ENCODE data around the gene CRTC1. TPM values are rescaled to one million over a fixed set of nuclear protein-coding genes. Genes with fewer than 3 reads are reported as not detected.

CRTC1 gene
- total and polyA plus RNA-seq, 4 experiments from 2014 or later = 1.7 to 20.8 (median 19.6) TPM; not detected in 1

- H3K27me3 ChIP-seq (ENCODE audit: insufficient read depth, low read length) = no peaks in the 10 kb centered on the region
- H3K27ac ChIP-seq (ENCODE audit: low read depth, low read length) = no peak overlapping the region
- no peak for DNase-seq
- peaks cover 0 to 2% (median 0%) of the 10 kb centered on the region in 4 donors for H3K4me1 Mint-ChIP-seq
- ChIA-PET CTCF (ENCODE audit: partially characterized antibody) (interaction anchor here (0.9 to 1.0 kb wide), 2 partner anchors 12 to 143 kb away, joined by 3 read pairs; no protein-coding TSS in a partner anchor), POLR2A (ENCODE audit: partially characterized antibody) (interaction anchor here (0.5 kb wide), 1 partner anchor 15 kb away, joined by 3 read pairs; no protein-coding TSS in a partner anchor)
- intact Hi-C loops (cut with micrococcal nuclease) = no loop called here
- no peaks in the 10 kb centered on the region for H3K27me3 Mint-ChIP-seq
- no peak overlapping the region for H3K4me3 ChIP-seq (ENCODE audit: low read length in 2 of 2)
- peaks cover 0 to 6% of the 10 kb centered on the region in 2 donors for H3K36me3 Mint-ChIP-seq
- H3K4me3 Mint-ChIP-seq = no peak overlapping the region
- no peaks in the 10 kb centered on the region for H3K36me3 ChIP-seq (ENCODE audit: insufficient read depth, low read length)
- H3K4me1 ChIP-seq (ENCODE audit: insufficient read depth, low read length) = no peaks in the 10 kb centered on the region
- H3K9me3 ChIP-seq (ENCODE audit: control insufficient read depth in 1 of 2, low read length in 2 of 2) = no peaks in the 10 kb centered on the region
- peak overlapping the region in 1 of 7 donors; percentile 8 for H3K27ac Mint-ChIP-seq
- H3K9me3 Mint-ChIP-seq = no peaks in the 10 kb centered on the region
These were observed 54.0 kb downstream of the CRTC1 start for GRCh38 chr19:18737337-18737953.

GRCh38 chr19:18737954-18738351 is 54.5 kb downstream of the CRTC1 start:
- Histone ChIP-seq H3K36me3 (ENCODE audit: insufficient read depth, low read length) (no peaks in the 10 kb centered on the region), H3K9me3 (ENCODE audit: control insufficient read depth in 1 of 2, low read length in 2 of 2) (no peaks in the 10 kb centered on the region), H3K4me3 (ENCODE audit: low read length in 2 of 2) (no peak overlapping the region), H3K4me1 (ENCODE audit: insufficient read depth, low read length) (no peaks in the 10 kb centered on the region), H3K27me3 (ENCODE audit: insufficient read depth, low read length) (no peaks in the 10 kb centered on the region), H3K27ac (ENCODE audit: low read depth, low read length) (no peak overlapping the region)
- no peak for DNase-seq
- intact Hi-C loops (cut with micrococcal nuclease) = no loop called here
- Mint-ChIP-seq H3K27ac (peak overlapping the region in 1 of 7 donors; percentile 8), H3K9me3 (no peaks in the 10 kb centered on the region), H3K27me3 (no peaks in the 10 kb centered on the region), H3K4me1 (peaks cover 0 to 2% (median 0%) of the 10 kb centered on the region in 4 donors), H3K4me3 (no peak overlapping the region), H3K36me3 (peaks cover 0 to 6% of the 10 kb centered on the region in 2 donors)
- ChIA-PET CTCF (ENCODE audit: partially characterized antibody) (interaction anchor here (0.9 to 1.0 kb wide), 2 partner anchors 12 to 144 kb away, joined by 3 read pairs; no protein-coding TSS in a partner anchor), POLR2A (ENCODE audit: partially characterized antibody) (interaction anchor here (0.5 kb wide), 1 partner anchor 14 kb away, joined by 3 read pairs; no protein-coding TSS in a partner anchor)

GRCh38 chr19:18738961-18739690 is 55.6 kb downstream of the CRTC1 start:
- no peak for DNase-seq

GRCh38 chr19:18741124-18742121 is 57.9 kb downstream of the CRTC1 start:
- Mint-ChIP-seq H3K27ac (peak overlapping the region in 1 of 7 donors; percentile 24), H3K36me3 (peaks cover 0 to 2% of the 10 kb centered on the region in 2 donors), H3K4me3 (no peak overlapping the region), H3K27me3 (no peaks in the 10 kb centered on the region), H3K4me1 (peaks cover 0 to 2% (median 0%) of the 10 kb centered on the region in 4 donors), H3K9me3 (no peaks in the 10 kb centered on the region)
- Histone ChIP-seq H3K9me3 (ENCODE audit: control insufficient read depth in 1 of 2, low read length in 2 of 2) (no peaks in the 10 kb centered on the region), H3K4me3 (ENCODE audit: low read length in 2 of 2) (no peak overlapping the region), H3K27me3 (ENCODE audit: insufficient read depth, low read length) (no peaks in the 10 kb centered on the region), H3K27ac (ENCODE audit: low read depth, low read length) (no peak overlapping the region), H3K4me1 (ENCODE audit: insufficient read depth, low read length) (no peaks in the 10 kb centered on the region), H3K36me3 (ENCODE audit: insufficient read depth, low read length) (no peaks in the 10 kb centered on the region)
- ChIA-PET CTCF (ENCODE audit: partially characterized antibody) (no interaction called here), POLR2A (ENCODE audit: partially characterized antibody) (no interaction called here)
- intact Hi-C loops (cut with micrococcal nuclease) = no loop called here
- DNase-seq = no peak

More at GRCh38 chr19:18738961-18739690, 55.6 kb downstream of the CRTC1 start:
- Histone ChIP-seq H3K27me3 (ENCODE audit: insufficient read depth, low read length) (no peaks in the 10 kb centered on the region), H3K4me1 (ENCODE audit: insufficient read depth, low read length) (no peaks in the 10 kb centered on the region), H3K4me3 (ENCODE audit: low read length in 2 of 2) (no peak overlapping the region), H3K27ac (ENCODE audit: low read depth, low read length) (no peak overlapping the region), H3K9me3 (ENCODE audit: control insufficient read depth in 1 of 2, low read length in 2 of 2) (no peaks in the 10 kb centered on the region), H3K36me3 (ENCODE audit: insufficient read depth, low read length) (no peaks in the 10 kb centered on the region)
- no peak overlapping the region for H3K4me3 Mint-ChIP-seq
- ChIA-PET POLR2A (ENCODE audit: partially characterized antibody) (no interaction called here), CTCF (ENCODE audit: partially characterized antibody) (no interaction called here)
- H3K9me3 Mint-ChIP-seq = no peaks in the 10 kb centered on the region
- H3K4me1 Mint-ChIP-seq = peaks cover 0 to 2% (median 0%) of the 10 kb centered on the region in 4 donors
- H3K27ac Mint-ChIP-seq = no peak overlapping the region
- intact Hi-C loops (cut with micrococcal nuclease) = no loop called here
- H3K36me3 Mint-ChIP-seq = peaks cover 0 to 2% of the 10 kb centered on the region in 2 donors
- no peaks in the 10 kb centered on the region for H3K27me3 Mint-ChIP-seq

GRCh38 chr19:18742324-18742723 is 58.8 kb downstream of the CRTC1 start:
- no peaks in the 10 kb centered on the region for H3K27me3 ChIP-seq (ENCODE audit: insufficient read depth, low read length)
- Mint-ChIP-seq H3K36me3 (peaks cover 0 to 2% of the 10 kb centered on the region in 2 donors), H3K4me3 (no peak overlapping the region), H3K4me1 (peaks cover 0 to 2% (median 0%) of the 10 kb centered on the region in 4 donors), H3K27ac (no peak overlapping the region), H3K9me3 (no peaks in the 10 kb centered on the region), H3K27me3 (no peaks in the 10 kb centered on the region)
- CTCF ChIA-PET (ENCODE audit: partially characterized antibody) = interaction anchor here (0.8 kb wide), 1 partner anchor 16 kb away, joined by 3 read pairs; no protein-coding TSS in a partner anchor
- no peaks in the 10 kb centered on the region for H3K4me1 ChIP-seq (ENCODE audit: insufficient read depth, low read length)
- POLR2A ChIA-PET (ENCODE audit: partially characterized antibody) = no interaction called here
- H3K9me3 ChIP-seq (ENCODE audit: control insufficient read depth in 1 of 2, low read length in 2 of 2) = no peaks in the 10 kb centered on the region
- no peak overlapping the region for H3K27ac ChIP-seq (ENCODE audit: low read depth, low read length)
- no peak overlapping the region for H3K4me3 ChIP-seq (ENCODE audit: low read length in 2 of 2)
- DNase-seq = no peak
- no peaks in the 10 kb centered on the region for H3K36me3 ChIP-seq (ENCODE audit: insufficient read depth, low read length)
- intact Hi-C loops (cut with micrococcal nuclease) = no loop called here

- H3K36me3 ChIP-seq (ENCODE audit: insufficient read depth, low read length) = no peaks in the 10 kb centered on the region
- no peak for DNase-seq
- no peaks in the 10 kb centered on the region for H3K27me3 ChIP-seq (ENCODE audit: insufficient read depth, low read length)
- intact Hi-C loops (cut with micrococcal nuclease) = no loop called here
- CTCF ChIA-PET (ENCODE audit: partially characterized antibody) = interaction anchor here (0.8 kb wide), 1 partner anchor 16 kb away, joined by 3 read pairs; no protein-coding TSS in a partner anchor
- no peak overlapping the region for H3K27ac Mint-ChIP-seq
- no peak overlapping the region for H3K27ac ChIP-seq (ENCODE audit: low read depth, low read length)
- H3K4me1 ChIP-seq (ENCODE audit: insufficient read depth, low read length) = no peaks in the 10 kb centered on the region
- H3K4me3 Mint-ChIP-seq = no peak overlapping the region
- no peaks in the 10 kb centered on the region for H3K27me3 Mint-ChIP-seq
- peaks cover 0 to under 1% of the 10 kb centered on the region in 2 donors for H3K36me3 Mint-ChIP-seq
- H3K4me3 ChIP-seq (ENCODE audit: low read length in 2 of 2) = no peak overlapping the region
- no peaks in the 10 kb centered on the region for H3K9me3 ChIP-seq (ENCODE audit: control insufficient read depth in 1 of 2, low read length in 2 of 2)
- no peaks in the 10 kb centered on the region for H3K9me3 Mint-ChIP-seq
- H3K4me1 Mint-ChIP-seq = no peaks in the 10 kb centered on the region
- POLR2A ChIA-PET (ENCODE audit: partially characterized antibody) = no interaction called here
These were observed 59.6 kb downstream of the CRTC1 start for GRCh38 chr19:18742838-18743783.
